PC-9 (cell line): ENCODE results near the gene HCAR1.

ENCODE experiments used
- EZH2 ChIP-seq: fragments of 200-600 bp; sonication (generic); IDR thresholded peaks from 2 replicates; pipeline ENCODE4 v1.8.0; 2017; ENCODE audit warnings: antibody characterized with exemption, low read depth
- TF ChIP-seq, protein P1 (sequence below): fragments of 200-600 bp; sonication (generic); conservative IDR thresholded peaks from 2 replicates; pipeline ENCODE4 v1.6.1; 2017; ENCODE audit warnings: mixed run types, antibody characterized with exemption, mild to moderate bottlenecking, moderate library complexity

- no peak for TF ChIP-seq EZH2
- TF ChIP-seq, protein P1, sequence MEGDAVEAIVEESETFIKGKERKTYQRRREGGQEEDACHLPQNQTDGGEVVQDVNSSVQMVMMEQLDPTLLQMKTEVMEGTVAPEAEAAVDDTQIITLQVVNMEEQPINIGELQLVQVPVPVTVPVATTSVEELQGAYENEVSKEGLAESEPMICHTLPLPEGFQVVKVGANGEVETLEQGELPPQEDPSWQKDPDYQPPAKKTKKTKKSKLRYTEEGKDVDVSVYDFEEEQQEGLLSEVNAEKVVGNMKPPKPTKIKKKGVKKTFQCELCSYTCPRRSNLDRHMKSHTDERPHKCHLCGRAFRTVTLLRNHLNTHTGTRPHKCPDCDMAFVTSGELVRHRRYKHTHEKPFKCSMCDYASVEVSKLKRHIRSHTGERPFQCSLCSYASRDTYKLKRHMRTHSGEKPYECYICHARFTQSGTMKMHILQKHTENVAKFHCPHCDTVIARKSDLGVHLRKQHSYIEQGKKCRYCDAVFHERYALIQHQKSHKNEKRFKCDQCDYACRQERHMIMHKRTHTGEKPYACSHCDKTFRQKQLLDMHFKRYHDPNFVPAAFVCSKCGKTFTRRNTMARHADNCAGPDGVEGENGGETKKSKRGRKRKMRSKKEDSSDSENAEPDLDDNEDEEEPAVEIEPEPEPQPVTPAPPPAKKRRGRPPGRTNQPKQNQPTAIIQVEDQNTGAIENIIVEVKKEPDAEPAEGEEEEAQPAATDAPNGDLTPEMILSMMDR, result no peak
Observed at GRCh38 chr12:122747224-122748135, 16.8 kb upstream of the HCAR1 start.
